ENCODE measurements around the gene M1AP. TPM values are rescaled to one million over a fixed set of nuclear protein-coding genes. Genes with fewer than 3 reads are reported as not detected.

M1AP gene
- under 1 TPM in 2 of 4 donors, not detected in 2; 0.16 to 0.36 TPM for total RNA-seq
- polyA plus RNA-seq = under 1 TPM in 2 of 3 donors, not detected in 1; 0.31 to 0.60 TPM

- Histone ChIP-seq H3K27me3 (peaks cover 10 to 26% (median 11%) of the 10 kb centered on the region in 3 donors), H3K36me3 (no peaks in the 10 kb centered on the region), H3K9me3 (no peaks in the 10 kb centered on the region), H3K27ac (no peak within 1 kb of the TSS), H3K4me1 (peaks cover 0 to 6% (median 3%) of the 10 kb centered on the region in 4 donors), H3K4me3 (no peak within 1 kb of the TSS)
- intact Hi-C loops (cut with DNase I) = no loop called here
- 16 to 48% methylated on average over 45 of the region's 45 CpGs for WGBS, 2 donors
- TF ChIP-seq POLR2AphosphoS5 (IDR thresholded peaks at IDR 0.05) = no peak
- TF ChIP-seq EP300 (IDR thresholded peaks at IDR 0.05) = no peak
- TF ChIP-seq CTCF (IDR thresholded peaks at IDR 0.05) = no peak
- TF ChIP-seq POLR2A (IDR thresholded peaks at IDR 0.05) = no peak
- no peak for DNase-seq
These were observed at the start of gene M1AP for GRCh38 chr2:74648009-74648443. TSS of gene M1AP (minus strand) at chr2:74648330. CDS start at chr2:74640275, 8,055 bp downstream.

- no peak for TF ChIP-seq POLR2AphosphoS5 (IDR thresholded peaks at IDR 0.05)
- no peak for TF ChIP-seq CTCF (IDR thresholded peaks at IDR 0.05)
- no peak for TF ChIP-seq EP300 (IDR thresholded peaks at IDR 0.05)
- Histone ChIP-seq H3K4me3 (no peak overlapping the region), H3K9me3 (no peaks in the 10 kb centered on the region), H3K27me3 (no peaks in the 10 kb centered on the region), H3K4me1 (no peaks in the 10 kb centered on the region), H3K36me3 (no peaks in the 10 kb centered on the region), H3K27ac (no peak overlapping the region)
- intact Hi-C loops (cut with DNase I) = no loop called here
- 13 to 61% methylated on average over 2 of the region's 2 CpGs for WGBS, 2 donors
- DNase-seq = no peak
These were observed 48.7 kb upstream of the M1AP start for GRCh38 chr2:74696829-74697228.

GRCh38 chr2:74695663-74696062, 47.5 kb upstream of the M1AP start:
- TF ChIP-seq CTCF (IDR thresholded peaks at IDR 0.05) (no peak), POLR2AphosphoS5 (IDR thresholded peaks at IDR 0.05) (no peak), POLR2A (IDR thresholded peaks at IDR 0.05) (no peak), EP300 (IDR thresholded peaks at IDR 0.05) (no peak)
- no peak for DNase-seq
- Histone ChIP-seq H3K27ac (no peak overlapping the region), H3K4me3 (no peak overlapping the region), H3K9me3 (no peaks in the 10 kb centered on the region), H3K36me3 (no peaks in the 10 kb centered on the region), H3K27me3 (no peaks in the 10 kb centered on the region), H3K4me1 (no peaks in the 10 kb centered on the region)
- WGBS, 2 donors = 16 to 58% methylated on average over 4 of the region's 4 CpGs
- intact Hi-C loops (cut with DNase I) = no loop called here

- Histone ChIP-seq H3K36me3 (no peaks in the 10 kb centered on the region), H3K27me3 (no peaks in the 10 kb centered on the region), H3K27ac (no peak overlapping the region), H3K4me3 (no peak overlapping the region), H3K9me3 (no peaks in the 10 kb centered on the region), H3K4me1 (no peaks in the 10 kb centered on the region)
- 11 to 39% methylated on average over 3 of the region's 3 CpGs for WGBS, 2 donors
- TF ChIP-seq POLR2A (IDR thresholded peaks at IDR 0.05) = no peak
- intact Hi-C loops (cut with DNase I) = no loop called here
- DNase-seq = no peak
These were observed 46.2 kb upstream of the M1AP start for GRCh38 chr2:74694281-74694680.

- 7 to 44% methylated on average over 1 of the region's 1 CpG for WGBS, 2 donors
These were observed 45.5 kb upstream of the M1AP start for GRCh38 chr2:74693668-74694067.

More at GRCh38 chr2:74693668-74694067, 45.5 kb upstream of the M1AP start:
- no peak for DNase-seq
- Histone ChIP-seq H3K27me3 (no peaks in the 10 kb centered on the region), H3K27ac (no peak overlapping the region), H3K9me3 (no peaks in the 10 kb centered on the region), H3K4me3 (no peak overlapping the region), H3K36me3 (no peaks in the 10 kb centered on the region), H3K4me1 (no peaks in the 10 kb centered on the region)
- TF ChIP-seq CTCF (IDR thresholded peaks at IDR 0.05) = no peak
- no peak for TF ChIP-seq EP300 (IDR thresholded peaks at IDR 0.05)
- TF ChIP-seq POLR2A (IDR thresholded peaks at IDR 0.05) = no peak
- TF ChIP-seq POLR2AphosphoS5 (IDR thresholded peaks at IDR 0.05) = no peak
- intact Hi-C loops (cut with DNase I) = no loop called here

All from sigmoid colon (tissue), 7 donors.